Medulla oblongata (tissue), 1 donor: ENCODE data around the gene SLC25A45.

Experiments
- DNase-seq: peaks from one replicate; pipeline ENCODE4 v3.0.0-alpha.2; 2015; ENCODE audit errors: extremely low spot score

The SLC25A45 gene

DNA sequence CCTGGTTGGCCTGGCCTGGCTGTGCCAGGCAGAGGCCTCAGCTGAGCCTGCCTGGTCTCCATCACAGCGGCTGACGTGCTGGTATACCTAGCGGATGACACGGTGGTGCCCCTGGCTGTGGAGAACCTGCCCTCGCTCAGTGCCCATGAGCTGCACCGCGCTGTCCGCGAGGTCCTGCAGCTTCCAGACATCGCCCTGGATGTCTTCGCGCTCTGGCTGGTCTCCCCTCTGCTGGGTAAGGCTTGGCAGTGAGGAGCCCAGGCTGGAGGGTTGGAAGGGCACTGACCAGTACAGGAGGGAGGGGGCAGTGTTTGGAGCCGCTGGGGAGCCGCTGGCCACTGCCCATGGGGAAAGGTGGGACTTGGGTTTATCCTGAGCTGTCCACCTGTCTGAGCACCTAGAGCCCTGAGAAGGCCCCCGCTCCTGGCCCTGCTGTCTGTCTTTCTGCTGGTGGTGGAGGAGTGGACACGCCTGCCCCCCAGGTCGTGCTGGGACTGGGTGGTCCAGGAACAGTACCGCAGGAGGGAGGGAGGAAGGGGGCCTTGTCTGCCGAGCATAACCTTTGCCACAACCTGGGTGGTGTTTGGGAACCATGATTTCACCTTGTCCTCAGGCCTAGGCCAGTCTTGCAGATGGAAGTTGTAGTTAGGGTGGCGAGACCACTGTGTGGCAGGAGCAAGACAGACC lies 7.0 kb upstream of the SLC25A45 start:
- no peak for DNase-seq

DNA sequence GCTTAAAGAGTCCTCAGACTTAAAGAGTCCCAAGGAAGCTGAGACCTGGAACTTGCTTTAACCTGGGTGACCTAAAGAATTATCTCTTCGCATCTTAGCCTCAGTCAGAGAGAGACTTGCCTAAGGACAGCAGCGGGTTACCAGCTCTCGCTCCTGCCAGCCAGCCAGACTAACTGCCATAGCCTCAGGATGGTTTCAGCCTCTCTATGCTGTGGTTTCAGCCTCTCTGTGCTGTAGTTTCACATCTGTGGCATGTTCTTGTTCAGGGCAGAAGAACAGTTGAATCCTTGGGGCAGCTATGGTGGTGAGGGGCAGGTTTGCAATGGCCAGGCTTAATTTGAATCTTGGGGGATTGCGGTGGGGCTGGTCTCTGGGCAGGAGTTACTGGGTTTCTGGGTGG lies 6.3 kb upstream of the SLC25A45 start:
- DNase-seq: no peak

DNA sequence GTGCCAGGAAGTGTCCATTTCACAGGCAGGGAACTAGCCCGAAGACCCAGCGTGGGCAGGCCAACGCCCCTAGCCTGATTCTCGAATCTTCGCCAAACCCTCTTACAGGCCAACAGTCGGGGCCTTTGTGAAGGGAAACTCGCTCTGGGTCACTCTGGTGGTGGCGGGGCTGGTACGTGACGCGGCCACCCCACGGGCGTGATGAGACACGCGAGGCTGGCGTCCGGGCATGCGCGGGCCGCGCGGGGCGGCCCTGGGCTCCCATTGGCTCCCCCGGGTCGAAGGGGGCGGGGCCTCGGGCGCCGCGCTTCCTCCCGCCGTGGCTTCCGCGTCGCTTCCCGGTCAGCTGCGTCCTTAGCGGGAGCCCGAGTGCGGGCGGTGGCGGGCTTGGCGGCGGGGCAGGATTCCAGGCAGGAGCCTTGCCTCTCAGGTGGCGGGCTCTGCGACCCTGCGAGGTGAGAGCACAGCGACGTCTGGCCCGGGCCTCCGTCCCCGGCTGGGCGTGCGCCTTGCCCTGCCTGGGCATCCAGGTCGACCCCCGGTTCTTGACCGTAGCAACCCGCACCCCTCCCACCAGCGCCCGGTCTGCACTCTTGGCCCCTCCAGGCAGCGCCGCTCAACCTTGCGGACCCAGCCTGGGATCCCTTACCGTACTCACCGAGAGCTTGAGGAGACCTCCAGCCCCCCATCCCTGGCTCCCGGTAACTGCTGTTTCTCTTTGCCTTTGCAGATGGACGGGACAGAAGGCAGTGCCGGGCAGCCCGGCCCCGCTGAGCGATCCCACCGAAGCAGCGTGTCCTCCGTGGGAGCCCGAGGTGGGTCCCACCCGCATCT lies 4.1 kb upstream of the SLC25A45 start, which contains the start of gene FRMD8:
Gene FRMD8, plus strand, starts transcription at position 331 of the 834 bp plus-strand sequence. Its CDS starts 400 bp downstream, at position 731.
- peak; percentile 95 for DNase-seq

DNA sequence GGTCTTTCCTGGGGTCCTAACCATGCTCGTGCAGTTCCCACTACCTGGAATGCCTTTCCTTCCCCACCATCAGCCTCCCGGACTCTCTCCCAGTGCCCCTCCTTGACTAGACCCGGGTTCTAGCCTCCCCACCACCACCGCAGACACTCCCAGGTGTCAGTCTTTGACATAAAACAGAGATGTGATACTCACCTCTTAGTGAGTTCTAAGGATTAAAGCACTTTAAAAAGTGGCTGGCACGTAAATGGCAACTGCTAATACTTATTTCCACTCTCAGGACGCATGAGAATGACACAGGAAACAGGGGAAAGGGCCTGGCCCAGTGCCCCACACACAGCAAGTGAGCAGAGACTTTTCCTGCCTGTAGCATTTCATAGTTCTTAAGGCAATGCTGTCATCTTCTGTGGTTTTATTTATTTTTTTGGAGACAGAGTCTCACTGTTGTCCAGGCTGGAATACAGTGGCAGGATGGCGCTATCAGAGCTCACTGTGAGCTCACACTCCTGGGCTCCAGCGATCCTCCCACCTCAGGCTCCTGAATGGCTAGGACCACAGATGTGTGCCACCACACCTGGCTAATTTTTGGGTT lies 1.9 kb upstream of the SLC25A45 start:
- DNase-seq: no peak

DNA sequence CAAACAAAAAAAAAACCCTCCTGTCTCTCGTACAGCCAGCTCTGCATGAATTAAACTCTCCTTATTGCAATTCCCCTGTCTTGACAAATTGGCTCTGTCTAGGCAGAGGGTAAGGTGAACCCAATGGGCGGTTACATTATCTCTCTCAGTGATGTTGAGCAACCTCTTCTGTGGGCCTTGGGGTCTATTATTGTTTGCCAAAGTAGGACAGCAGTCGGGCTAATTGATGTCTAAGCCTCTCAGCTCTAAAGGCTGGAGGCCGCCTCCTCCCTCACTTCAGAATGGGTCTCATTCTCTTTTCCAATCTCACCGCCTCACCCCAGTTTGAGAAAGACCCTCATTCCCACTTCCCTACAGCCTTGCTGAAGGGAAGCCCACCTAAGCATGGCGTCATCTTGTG lies 1.3 kb upstream of the SLC25A45 start:
- DNase-seq: no peak

DNA sequence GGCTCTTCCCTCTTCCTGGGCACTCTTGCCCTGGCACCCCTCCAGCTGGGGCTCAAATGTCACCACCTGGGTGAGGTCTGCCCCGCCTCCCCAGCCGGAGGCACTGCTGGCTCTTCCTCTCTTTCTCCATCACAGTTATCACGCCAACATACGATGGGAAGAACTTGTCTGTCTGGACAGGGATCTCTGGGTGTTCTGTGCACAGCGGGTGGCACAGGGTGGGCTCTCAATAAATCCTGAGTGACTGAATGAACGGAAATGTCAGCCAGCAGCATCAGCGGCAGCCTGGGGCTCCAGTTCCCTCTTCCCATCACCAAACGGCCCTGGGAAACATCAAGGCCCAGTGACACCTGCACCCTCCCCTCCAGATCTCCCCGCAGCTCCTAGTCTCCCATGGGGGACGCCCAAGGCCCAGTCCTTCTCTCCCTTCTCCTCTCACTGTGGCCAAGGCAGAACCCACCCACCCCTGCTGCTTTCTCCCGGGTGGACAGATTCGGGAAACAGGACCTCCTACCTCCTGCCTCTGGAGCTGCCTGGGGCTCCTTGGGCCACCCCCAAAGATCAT lies 440 bp upstream of the SLC25A45 start:
- no peak for DNase-seq

DNA sequence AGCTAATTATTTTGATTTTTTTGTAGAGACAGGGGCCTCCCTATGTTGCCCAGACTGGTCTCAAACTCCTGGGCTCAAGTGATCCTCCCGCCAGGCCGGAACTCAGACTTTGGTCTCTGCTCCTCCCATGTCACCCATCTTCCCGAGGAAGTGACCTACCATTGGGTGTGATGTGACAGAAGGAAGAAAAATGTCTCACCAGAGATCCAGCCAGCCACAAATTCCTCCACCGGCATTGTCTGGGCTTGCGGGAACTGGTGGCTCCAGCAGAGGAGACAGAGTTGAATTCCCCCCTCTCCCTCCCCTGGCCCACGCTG lies 772 bp downstream of the SLC25A45 start:
- peak; percentile 51 for DNase-seq

DNA sequence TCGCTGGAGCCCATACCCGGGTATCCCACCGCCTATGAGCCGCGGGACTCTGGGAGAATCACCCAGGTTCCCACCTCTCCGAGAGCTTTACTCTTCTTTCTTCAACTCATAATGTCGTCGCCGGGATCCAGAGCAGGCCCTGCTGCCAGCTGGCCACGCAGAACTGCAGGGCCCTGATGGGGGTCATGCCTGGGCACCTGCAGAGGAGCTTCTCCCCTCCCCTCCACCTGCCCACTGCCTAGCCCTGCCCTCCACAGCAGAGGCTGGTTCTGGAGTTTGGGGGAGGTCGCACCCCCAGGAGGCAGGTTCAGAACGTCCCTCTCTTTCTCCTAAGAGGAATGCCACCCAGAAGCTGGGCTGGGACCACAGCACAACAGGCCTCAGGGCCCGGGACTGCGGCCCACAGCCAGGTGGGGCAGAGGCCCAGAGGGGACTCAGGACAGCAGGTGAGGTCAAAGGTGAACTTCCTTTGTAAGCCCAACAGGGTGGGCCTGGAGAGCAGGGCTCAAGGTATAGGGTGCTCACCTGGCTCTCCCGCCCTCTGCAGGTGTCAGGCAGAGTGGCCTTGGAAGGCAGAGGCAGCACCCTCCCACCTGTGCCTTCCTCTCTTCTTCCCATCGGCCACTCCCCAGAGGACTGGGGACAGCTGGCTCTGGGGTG lies 1.9 kb downstream of the SLC25A45 start:
- no peak for DNase-seq

DNA sequence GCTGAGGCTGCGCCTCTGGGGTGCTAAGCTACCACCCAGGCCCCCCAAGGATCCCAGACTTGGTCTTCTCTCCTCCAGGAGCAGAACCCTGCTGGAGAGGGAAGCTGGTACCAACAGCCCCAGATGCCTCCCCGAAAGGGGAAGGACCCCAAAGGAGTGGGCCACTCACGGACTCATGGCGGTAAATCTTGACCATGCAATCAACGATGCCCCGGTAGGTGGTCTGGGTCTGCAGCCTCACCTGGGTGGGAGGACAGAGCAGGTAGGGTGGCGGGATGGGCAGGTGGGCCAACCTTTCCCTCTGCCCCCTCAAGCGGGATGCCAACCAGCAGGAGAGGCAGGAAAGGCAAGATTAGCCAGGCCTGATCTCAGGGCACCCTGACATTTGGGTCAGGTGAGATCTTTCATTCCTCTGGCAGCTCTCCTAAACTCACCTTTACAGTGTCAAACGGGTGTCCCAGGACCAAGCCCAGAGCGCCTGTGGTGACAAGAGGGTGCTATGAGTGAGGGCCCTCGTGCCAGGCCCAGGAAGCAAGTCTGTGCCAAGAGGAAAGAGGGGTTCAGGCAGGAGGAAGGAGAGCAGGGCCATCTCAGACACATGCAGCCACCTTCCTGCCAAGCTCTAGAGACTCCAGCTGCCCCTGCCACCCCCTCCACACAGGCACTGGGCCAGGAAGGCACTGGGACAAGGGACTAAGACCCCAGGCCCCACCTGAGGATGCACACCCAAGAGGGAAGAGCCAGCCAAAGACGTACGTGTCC lies 2.6 kb downstream of the SLC25A45 start:
- DNase-seq: no peak

DNA sequence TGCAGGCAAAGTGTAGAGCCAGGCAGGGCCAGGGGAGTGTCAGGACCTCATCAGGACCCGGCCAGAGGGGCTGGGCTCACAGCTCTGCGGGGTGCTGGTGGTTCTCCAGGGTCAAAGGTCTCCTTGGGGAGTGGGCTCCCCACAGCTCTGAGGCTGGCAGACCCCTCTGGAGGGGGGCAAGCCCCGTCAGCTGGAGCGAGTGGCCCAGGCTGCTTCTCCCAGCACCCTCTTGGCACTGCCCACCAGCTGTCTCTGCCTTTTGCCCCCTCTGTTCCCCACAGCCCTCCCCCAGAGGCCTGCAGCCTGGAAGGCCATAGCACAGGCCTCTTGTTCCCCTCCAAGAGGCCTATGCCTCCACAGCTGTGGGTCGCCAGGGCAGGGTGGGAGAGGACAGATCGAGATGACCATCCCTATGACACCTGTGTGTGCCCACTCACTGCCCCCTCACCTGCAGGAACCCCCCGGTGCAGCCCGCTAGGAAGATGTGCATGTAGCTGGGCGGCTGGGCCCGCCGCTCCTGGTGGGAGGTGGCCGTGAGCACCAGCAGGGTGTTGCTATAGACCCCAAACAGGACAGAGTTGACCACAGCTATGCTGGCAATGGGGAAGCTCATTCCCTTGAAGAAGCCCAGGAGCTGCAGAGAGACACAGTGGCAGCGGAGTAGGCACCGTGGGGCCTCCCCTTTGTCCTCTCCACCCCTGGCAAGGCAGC lies 3.4 kb downstream of the SLC25A45 start:
- no peak for DNase-seq

DNA sequence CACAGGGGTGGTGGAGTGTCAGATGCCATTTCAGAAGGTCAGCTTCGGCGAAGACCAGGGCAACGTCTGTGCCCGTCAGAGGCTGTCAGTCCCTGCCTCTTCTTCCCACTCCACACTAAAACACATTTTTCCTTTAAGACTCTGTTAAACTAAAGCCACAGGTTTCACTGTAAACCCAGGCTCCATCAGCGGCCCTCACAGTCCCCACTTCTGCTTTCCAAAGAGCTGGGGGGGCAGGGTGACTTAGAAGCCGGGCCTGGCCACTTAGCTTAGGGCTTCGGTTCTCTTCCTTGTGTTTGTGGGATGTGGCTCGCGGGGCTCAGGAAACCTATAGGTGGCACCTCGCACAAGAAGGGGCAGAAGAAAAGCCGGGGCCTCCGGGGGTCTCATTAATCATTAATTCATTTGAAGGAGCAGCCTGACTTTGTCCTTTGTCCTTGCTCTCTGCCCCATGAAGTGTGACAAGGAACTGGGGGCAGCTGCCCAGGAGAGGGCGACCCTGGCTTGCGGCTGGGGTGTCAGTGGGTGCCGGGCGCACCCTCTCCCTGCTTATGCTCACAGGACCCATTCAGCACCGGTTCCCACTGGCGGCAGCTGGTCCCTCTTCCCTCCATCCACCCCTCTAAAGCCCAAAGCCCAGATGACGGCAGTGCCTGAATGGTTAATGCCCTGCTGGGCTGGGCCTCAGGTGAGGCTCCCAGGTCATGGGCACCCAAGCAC lies 4.1 kb downstream of the SLC25A45 start:
- DNase-seq: peak; percentile 53

DNA sequence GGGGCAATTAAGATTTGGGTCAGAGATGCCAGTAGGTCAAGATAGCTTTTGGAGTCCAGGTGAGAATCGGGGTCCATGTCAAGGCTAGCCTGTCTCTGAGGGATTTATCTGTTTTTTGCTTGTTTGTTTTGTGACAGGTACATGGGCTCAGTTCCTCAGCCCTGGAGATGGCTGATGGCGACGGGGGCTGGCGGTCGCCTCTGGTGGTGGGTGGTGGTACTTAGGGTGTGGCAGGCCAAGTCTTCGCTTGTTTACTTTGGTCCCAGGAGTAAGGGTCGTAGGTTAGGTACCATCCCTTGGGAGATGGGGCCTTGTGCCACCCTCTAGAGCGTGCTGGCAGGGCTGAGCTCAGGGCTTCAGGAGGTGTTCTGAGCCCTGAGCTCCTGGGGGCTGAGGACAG lies 4.7 kb downstream of the SLC25A45 start:
- DNase-seq: no peak

DNA sequence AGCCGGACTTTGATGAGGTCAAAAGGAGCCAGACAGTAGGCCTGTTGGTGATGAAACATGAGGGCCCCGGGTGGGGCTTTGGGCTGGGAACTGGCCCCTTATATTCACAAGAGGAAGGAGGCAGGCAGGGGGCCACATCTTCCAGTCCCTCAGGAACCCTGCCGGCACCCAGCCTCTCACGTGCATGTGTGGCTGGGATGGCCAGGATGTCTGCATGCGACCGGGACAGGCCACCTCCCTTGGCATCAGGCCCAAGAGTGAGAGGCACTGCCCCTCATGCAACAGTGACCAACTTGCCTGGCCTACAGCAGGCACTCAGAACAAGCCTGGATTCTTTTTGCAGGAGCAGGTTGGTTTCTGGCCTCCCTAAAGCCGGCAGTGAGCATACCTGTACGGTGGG lies 5.4 kb downstream of the SLC25A45 start:
- DNase-seq: no peak

DNA sequence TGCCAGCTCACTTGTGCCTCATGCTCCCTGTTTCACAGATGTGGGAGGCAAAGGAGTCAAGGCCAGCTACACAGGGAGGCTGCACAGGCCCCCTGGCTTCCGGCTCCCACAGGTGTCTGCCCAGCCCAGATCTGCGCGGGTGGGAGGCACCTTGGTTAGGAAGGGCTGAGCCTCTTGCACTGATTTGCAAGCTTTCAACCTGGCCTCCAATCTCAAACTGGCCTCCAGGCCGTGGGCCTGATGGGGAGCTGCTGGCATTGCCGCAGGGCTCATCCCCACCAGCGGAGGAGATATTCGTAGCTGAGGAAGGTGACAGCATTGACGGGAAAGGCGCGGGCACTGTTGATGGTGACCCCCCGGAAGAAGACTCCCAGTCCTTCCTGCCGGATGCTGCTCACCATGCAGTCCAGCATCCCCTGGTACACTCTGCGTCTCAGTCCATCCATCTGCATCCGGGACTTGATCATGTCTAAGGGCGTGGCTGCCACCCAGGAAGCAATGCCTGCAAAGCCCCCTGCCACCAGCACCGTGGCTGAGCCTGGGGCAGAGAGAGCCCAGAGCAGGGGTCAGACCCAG lies 6.2 kb downstream of the SLC25A45 start:
- no peak for DNase-seq

DNA sequence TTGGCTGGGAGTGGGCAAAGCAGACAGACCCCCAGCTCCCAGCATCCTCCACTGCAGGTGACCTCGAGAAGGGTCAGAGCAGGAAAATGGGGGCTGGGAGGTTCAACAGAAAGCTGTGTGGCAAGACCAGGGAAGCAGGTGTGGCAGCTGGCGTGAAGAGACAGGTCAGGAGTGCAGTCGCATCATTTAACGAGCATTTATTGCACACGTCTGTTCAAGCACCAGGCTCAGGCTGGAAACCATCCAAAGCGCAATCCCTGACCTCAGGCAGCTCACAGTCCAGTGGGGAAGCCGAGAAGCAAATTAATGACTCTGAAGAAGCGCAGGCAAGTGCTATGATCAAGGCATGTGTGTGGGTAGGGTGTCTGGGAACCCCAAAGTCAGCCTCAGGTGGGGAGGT lies 7.4 kb downstream of the SLC25A45 start:
- no peak for DNase-seq

DNA sequence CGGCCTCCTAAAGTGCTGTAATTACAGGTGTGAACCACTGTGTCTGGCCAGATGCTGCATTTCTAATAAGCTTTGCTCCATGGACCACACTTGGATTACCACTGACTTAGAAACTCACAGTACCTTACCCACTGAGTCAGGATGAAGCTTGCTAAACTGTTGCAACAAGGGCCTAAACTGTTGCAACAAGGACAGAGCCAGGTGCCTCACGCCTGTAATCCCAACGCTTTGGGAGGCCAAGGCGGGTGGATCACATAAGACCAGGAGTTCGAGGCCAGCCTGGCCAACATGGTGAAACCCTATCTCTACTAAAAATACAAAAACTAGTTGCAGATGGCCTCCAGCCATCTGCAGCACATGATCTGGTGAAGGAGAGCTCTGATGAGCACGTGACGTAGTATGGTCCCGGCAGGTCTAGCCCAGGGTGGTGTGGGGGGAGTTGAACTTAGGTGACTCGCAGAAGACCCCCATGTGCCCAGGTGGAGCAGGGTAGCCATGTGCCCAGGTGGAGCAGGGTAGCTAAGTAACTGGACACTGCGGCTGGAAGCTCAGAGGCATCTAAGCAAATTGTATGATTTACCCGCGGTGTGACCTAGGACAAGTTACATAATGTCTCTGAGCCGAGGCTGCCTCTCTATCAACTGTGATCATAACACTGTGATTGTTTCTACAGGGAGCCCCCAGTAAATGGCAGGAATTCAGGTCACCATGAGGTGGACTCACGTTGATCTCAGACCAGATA lies 8.4 kb downstream of the SLC25A45 start:
- DNase-seq: no peak

DNA sequence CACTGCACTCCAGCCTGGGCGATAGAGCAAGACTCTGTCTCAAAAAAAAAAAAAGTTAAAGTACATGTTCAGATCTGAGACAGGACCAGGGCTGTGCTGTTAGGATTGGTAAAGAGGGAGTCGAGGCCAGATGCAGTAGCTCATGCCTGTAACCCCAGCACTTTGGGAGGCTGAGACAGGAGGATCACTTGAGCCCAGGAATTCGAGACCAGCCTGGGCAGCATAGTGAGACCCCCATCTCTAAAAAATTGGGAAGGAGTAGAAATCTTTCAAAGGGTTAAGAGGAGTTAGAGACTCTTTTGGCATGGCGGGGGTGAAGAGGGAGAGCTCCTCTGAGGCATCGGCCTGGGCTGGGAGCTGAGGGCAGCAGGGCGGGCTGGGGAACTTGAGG lies 11.8 kb downstream of the SLC25A45 start:
- DNase-seq: no peak

DNA sequence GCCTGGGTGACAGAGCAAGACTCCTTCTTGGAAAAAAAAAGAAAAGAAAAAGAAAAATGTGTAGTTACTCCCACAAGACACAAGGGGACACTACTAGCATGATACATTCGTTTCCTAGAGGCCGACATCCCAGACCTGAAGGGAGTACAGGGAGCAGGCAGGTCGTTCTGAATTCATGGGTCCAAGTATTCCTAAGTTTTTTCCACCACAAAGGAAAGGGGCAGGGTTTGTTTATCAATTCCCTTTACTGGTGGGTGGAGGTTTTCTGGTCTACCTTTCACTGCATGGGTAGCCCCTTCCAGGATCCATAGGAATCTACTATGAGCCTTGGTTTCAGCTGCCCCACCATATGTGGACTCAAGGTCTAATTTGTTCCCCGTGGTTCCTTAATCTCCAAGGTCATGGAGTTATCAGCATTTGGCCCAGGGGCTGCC lies 16.1 kb downstream of the SLC25A45 start:
- DNase-seq: peak; percentile 86

DNA sequence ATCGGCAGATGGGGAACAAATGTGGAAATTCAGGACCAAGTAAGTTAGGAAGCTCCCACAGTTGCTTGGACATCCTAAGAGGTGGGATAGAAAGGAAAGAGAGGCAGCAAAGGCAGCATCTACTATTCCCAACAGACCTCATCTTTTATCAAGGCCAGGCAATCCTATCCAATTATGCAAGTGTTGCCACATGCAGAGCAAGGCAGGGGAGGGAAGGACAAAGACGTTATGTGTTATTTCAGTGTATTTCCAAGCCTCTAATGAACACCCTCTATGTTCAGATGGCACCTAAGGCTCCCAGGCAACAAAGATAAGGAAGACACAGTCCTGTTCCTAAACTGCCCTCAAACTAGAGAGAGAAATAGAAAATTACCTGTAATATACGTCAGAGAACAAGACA lies 18.7 kb downstream of the SLC25A45 start:
- DNase-seq: no peak
